HepG2 (cell line): ENCODE measurements around the gene TM9SF4.

Source experiments
- CAMTA2 ChIP-seq: sonication (generic); formaldehyde crosslinking; IDR thresholded peaks from 2 replicates; pipeline ENCODE4 v1.4.0; 2020; ENCODE audit warnings: mild to moderate bottlenecking, missing genetic modification reagents, borderline replicate concordance
- CC2D1A ChIP-seq: sonication (generic); formaldehyde crosslinking; IDR thresholded peaks from 2 replicates; pipeline ENCODE4 v1.8.1; 2023; ENCODE audit warnings: mild to moderate bottlenecking, missing genetic modification reagents
- CCAR2 ChIP-seq: fragments of 200-400 bp; formaldehyde crosslinking; optimal IDR thresholded peaks from 2 replicates; pipeline ENCODE3; 2018; ENCODE audit warnings: low read depth, mild to moderate bottlenecking, low read length, moderate library complexity
- CTCF ChIP-seq: sonication (generic); formaldehyde crosslinking; IDR thresholded peaks from 2 replicates; pipeline ENCODE4 v1.5.0; 2020; ENCODE audit warnings: mild to moderate bottlenecking, missing genetic modification reagents, moderate library complexity
- DPF2 ChIP-seq: sonication (generic); formaldehyde crosslinking; IDR thresholded peaks from 2 replicates; pipeline ENCODE4 v1.4.0; 2020; ENCODE audit warnings: mild to moderate bottlenecking, low read depth, missing genetic modification reagents, borderline replicate concordance
- DZIP1 ChIP-seq: sonication (generic); formaldehyde crosslinking; IDR thresholded peaks from 2 replicates; pipeline ENCODE4 v1.5.0; 2020; ENCODE audit warnings: mild to moderate bottlenecking, missing genetic modification reagents
- HHEX ChIP-seq: IDR thresholded peaks from 2 replicates; pipeline ENCODE4 v1.6.1; 2016; ENCODE audit warnings: control low read depth
- KDM3A ChIP-seq: IDR thresholded peaks from 2 replicates; pipeline ENCODE4 v1.6.1; 2018; ENCODE audit warnings: low read depth, missing compliant biosample characterization
- ZNF432 ChIP-seq: sonication (generic); formaldehyde crosslinking; IDR thresholded peaks from 2 replicates; pipeline ENCODE4 v1.5.0; 2020; ENCODE audit warnings: missing genetic modification reagents, mild to moderate bottlenecking, borderline replicate concordance

DNA sequence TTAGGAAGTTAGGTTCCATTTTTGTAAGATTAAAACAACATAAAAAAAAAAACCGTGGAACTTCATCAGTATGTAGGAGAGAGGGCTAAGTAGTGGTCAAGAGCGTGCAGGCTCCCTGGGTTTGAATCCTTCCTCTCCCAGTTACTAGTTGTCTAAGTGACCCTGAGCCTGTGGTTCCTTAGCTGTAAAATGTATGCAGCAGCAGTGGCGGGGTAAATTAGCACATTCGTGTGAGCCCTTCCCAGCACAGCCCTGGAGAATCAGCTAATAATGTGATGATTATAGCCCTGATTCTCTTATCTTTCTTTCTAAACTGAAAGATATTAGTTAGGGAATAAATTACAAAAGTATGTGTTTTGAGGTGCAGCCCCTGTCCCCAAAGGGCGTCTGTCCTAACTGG is 32.6 kb downstream of the TM9SF4 start:
- TF ChIP-seq CC2D1A = no peak
- TF ChIP-seq ZNF432 (CRISPR knock-in tag) = no peak
- no peak for TF ChIP-seq CAMTA2 (CRISPR knock-in tag)
- TF ChIP-seq CCAR2 = no peak
- no peak for TF ChIP-seq HHEX (CRISPR knock-in tag)
- TF ChIP-seq DPF2 = no peak
- no peak for TF ChIP-seq DZIP1
- no peak for TF ChIP-seq CTCF (CRISPR knock-in tag)
- no peak for TF ChIP-seq KDM3A (CRISPR knock-in tag)
